Upper lobe of left lung (tissue), 6 donors: ENCODE measurements around the gene CD58. TPM values are rescaled to one million over a fixed set of nuclear protein-coding genes. Genes with fewer than 3 reads are reported as not detected.

Source experiments
- ATAC-seq, 2 donors: fragments of 200-7000 bp; cut with Tn5 transposase; one replicate each; pipeline ENCODE4 v1.9.1; 2022; ENCODE audit warnings: mild to moderate bottlenecking in 2 of 2, moderate library complexity in 2 of 2; ENCODE audit not compliant: low FRiP score in 2 of 2
- DNase-seq, 2 donors: peaks; one replicate each; pipeline ENCODE4 v3.0.0-alpha.2; 2019 to 2020
- H3K27ac ChIP-seq, 4 donors: fragments of 200-600 bp; sonication (generic); one replicate each; pipeline ENCODE4 v1.5.1; 2016 to 2019
- H3K27me3 ChIP-seq, 4 donors: fragments of 200-600 bp; sonication (generic); one replicate each; pipeline ENCODE4 v1.5.1; 2017 to 2019
- H3K36me3 ChIP-seq, 4 donors: fragments of 200-600 bp; sonication (generic); one replicate each; pipeline ENCODE4 v1.5.1; 2016 to 2019
- H3K4me1 ChIP-seq, 4 donors: fragments of 200-600 bp; sonication (generic); one replicate each; pipeline ENCODE4 v1.5.1; 2018 to 2019
- H3K4me3 ChIP-seq, 4 donors: fragments of 200-600 bp; sonication (generic); one replicate each; pipeline ENCODE4 v1.5.1; 2017 to 2019; ENCODE audit warnings: mild to moderate bottlenecking in 2 of 4, moderate library complexity in 1 of 4
- H3K9me3 ChIP-seq, 4 donors: fragments of 200-600 bp; sonication (generic); one replicate each; pipeline ENCODE4 v1.5.1; 2018 to 2019
- EP300 ChIP-seq, 4 donors: sonication (generic); formaldehyde crosslinking; IDR thresholded peaks; one replicate each; pipeline ENCODE4 v1.5.1; 2017; ENCODE audit warnings: antibody characterized with exemption in 4 of 4, control low read depth in 2 of 4
- POLR2A ChIP-seq, 4 donors: fragments of 450-650 bp; IDR thresholded peaks; one replicate each; pipeline ENCODE4 v1.5.1; 2016 to 2017; ENCODE audit warnings: antibody characterized with exemption in 4 of 4, mild to moderate bottlenecking in 2 of 4
- POLR2AphosphoS5 ChIP-seq, 2 donors: sonication (generic); formaldehyde crosslinking; IDR thresholded peaks; one replicate each; pipeline ENCODE4 v1.5.1; 2017; ENCODE audit warnings: antibody characterized with exemption in 2 of 2
- WGBS, 2 donors: methylation state at CpG; one replicate each; pipeline ENCODE4 v1.1.5; 2017 to 2018; 5-methylcytosine and 5-hydroxymethylcytosine counted together
- total RNA-seq, 6 donors: library from RNA; depleted of rRNA in 4 of 6; stranded (reverse); fragments of >200 nt in 4 of 6; gene quantifications; one replicate each; pipeline versions ENCODE4 v1.1.0 to v1.2.1, GENCODE V29; 2016 to 2021
- TF ChIP-seq, protein P1 (sequence below), 6 experiments: fragments of 450-650 bp in 4 of 6; fragments of 200-600 bp in 2 of 6; sonication (generic) in 2 of 6; IDR thresholded peaks; one replicate each; pipeline ENCODE4 v1.5.1; 2016 to 2019; ENCODE audit warnings: antibody characterized with exemption in 6 of 6
- donor health status: DM: no; HTN: no; CAD: no; lungs with moderate emphysema.
- donor health status: DM: no; HTN: yes; CAD: no; lungs with severe emphysema.

The CD58 gene
- total RNA-seq, 6 donors from 2014 or later, result 17.8 to 52.0 (median 32.4) TPM

DNA sequence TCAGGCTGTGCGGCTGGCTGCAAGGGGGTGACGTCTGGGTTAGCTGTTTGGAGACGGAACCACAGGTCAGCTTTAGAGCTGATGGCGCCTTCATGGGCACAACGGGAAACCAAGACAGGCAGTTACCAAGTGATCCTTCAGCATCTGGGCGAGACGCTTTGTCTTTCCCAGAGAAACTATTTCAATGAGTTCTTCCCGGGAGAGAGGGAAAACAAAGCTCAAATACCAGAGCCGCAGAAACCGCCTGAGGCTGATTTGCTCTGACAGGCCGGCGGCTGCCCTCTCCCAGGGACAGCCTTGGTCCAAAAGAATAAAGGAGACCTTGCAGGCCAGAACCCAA lies 76.5 kb downstream of the CD58 start:
- TF ChIP-seq EP300 (IDR thresholded peaks at IDR 0.05) (no peak), POLR2A (IDR thresholded peaks at IDR 0.05) (no peak), POLR2AphosphoS5 (IDR thresholded peaks at IDR 0.05) (no peak)
- TF ChIP-seq, protein P1, sequence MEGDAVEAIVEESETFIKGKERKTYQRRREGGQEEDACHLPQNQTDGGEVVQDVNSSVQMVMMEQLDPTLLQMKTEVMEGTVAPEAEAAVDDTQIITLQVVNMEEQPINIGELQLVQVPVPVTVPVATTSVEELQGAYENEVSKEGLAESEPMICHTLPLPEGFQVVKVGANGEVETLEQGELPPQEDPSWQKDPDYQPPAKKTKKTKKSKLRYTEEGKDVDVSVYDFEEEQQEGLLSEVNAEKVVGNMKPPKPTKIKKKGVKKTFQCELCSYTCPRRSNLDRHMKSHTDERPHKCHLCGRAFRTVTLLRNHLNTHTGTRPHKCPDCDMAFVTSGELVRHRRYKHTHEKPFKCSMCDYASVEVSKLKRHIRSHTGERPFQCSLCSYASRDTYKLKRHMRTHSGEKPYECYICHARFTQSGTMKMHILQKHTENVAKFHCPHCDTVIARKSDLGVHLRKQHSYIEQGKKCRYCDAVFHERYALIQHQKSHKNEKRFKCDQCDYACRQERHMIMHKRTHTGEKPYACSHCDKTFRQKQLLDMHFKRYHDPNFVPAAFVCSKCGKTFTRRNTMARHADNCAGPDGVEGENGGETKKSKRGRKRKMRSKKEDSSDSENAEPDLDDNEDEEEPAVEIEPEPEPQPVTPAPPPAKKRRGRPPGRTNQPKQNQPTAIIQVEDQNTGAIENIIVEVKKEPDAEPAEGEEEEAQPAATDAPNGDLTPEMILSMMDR (IDR thresholded peaks at IDR 0.05), result no peak
- Histone ChIP-seq H3K4me3 (no peak overlapping the region), H3K4me1 (peaks cover 21 to 46% (median 32%) of the 10 kb centered on the region in 4 donors), H3K27ac (no peak overlapping the region), H3K9me3 (no peaks in the 10 kb centered on the region), H3K27me3 (no peaks in the 10 kb centered on the region), H3K36me3 (no peaks in the 10 kb centered on the region)
- ATAC-seq (no peak), DNase-seq (no peak)
- 88 to 91% methylated on average over 12 of the region's 12 CpGs for WGBS, 2 donors

DNA sequence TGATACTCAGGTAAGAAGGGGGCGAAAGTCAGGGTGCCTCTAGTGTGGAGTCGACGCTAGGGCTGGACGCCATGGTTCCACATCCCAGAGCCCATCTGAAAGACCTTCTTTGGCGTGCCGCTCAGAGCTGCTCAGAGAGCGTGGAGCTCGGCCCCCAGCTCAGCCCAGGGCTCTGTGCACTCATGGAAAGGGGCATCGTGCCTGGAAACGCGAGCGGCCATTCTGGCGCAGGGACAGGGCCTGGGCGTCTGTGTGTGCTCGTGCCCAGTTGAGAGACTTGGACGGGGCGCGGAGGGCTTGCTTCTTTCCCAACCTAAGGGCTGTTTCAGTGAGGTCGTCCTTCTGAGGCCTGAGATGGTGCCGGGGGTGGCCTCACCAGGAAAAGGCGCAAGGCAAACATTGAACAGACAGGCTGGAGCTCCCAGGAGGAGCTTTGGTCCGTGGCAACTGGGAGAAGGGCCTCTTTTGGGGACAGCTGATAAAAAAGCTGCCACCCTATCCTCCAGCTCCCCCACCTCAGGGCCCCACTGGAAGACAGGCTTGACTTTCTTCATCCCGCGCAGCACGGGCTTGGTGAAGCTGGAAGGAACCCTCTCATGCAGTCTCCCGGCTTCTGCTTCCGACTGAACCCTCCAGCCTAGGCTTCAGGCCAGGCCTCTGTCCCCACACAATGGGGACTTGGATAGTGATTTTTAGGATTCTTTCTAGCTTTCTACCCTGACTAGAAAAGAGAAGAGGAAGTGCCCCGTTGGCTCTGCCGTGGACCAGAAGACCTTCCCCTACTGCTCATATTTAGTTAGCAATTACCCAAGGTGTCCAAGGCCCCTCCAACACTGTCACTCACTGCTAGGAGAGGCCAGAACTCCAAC lies 77.1 kb downstream of the CD58 start:
- H3K27me3 ChIP-seq, result no peaks in the 10 kb centered on the region
- no peak overlapping the region for H3K4me3 ChIP-seq
- H3K9me3 ChIP-seq, result no peaks in the 10 kb centered on the region
- WGBS, 2 donors, result 92 to 96% methylated on average over 14 to 29 of the region's 29 CpGs
- DNase-seq (peak in 1 of 2 donors; percentile 57), ATAC-seq (no peak)
- TF ChIP-seq POLR2AphosphoS5 (IDR thresholded peaks at IDR 0.05), result no peak
- TF ChIP-seq, protein P1 (IDR thresholded peaks at IDR 0.05), result no peak
- H3K36me3 ChIP-seq, result no peaks in the 10 kb centered on the region
- H3K27ac ChIP-seq, result no peak overlapping the region
- peaks cover 25 to 47% (median 30%) of the 10 kb centered on the region in 4 donors for H3K4me1 ChIP-seq

DNA sequence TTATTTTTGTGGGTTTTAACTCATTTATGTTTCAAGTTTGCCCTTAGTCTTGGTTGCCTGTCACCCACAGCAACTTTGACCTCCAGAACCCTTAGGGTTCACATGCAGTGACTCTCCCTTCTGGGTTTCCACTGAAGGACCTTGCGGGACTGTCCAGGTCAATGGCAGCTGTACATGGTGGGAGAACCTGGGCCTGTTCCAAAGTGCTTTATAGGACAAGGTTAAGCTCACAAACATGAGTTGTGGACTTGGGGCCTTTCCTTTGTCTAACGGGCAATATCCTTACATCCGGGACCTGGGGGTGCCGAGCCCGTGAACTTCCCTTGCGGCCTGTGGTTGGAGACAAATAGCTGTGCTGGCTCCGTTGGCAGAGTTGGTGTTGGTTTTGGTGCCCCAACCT lies 77.8 kb downstream of the CD58 start:
- WGBS, 2 donors, result 99 to 100% methylated on average over 2 to 7 of the region's 7 CpGs
- no peak for ATAC-seq
- no peaks in the 10 kb centered on the region for H3K36me3 ChIP-seq

DNA sequence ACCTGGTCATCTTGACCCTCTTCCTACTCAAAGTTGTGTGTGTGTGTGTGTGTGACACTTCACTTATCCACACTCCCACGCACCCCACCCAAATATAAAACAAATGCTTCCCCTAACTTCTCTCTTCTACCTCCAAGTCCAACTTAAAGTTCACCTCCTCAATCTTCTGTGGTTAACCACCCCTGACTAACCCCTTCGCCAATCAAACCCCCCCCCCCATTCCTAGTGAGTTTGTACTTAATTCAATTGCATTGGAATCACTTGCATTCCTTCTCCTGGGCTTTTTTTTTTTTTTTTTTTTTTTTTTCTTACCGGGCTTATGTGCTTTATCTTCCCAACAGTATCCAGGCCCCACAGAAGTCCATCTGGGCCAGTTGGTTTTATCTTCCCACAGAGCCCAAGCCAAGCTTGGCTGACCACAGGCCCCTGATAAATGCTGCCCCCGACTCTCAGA lies 78.4 kb downstream of the CD58 start:
- DNase-seq, result no peak
- no peak for ATAC-seq
- Histone ChIP-seq H3K4me1 (peaks cover 21 to 35% (median 27%) of the 10 kb centered on the region in 4 donors), H3K9me3 (no peaks in the 10 kb centered on the region), H3K27ac (no peak overlapping the region), H3K4me3 (no peak overlapping the region), H3K27me3 (no peaks in the 10 kb centered on the region), H3K36me3 (no peaks in the 10 kb centered on the region)
- TF ChIP-seq, protein P1 (IDR thresholded peaks at IDR 0.05), result no peak
- no peak for TF ChIP-seq EP300 (IDR thresholded peaks at IDR 0.05)
- 67 to 81% methylated on average over 4 of the region's 4 CpGs for WGBS, 2 donors

More for the DNA sequence above, 77.8 kb downstream of the CD58 start:
- Histone ChIP-seq H3K4me3 (no peak overlapping the region), H3K27me3 (no peaks in the 10 kb centered on the region), H3K9me3 (no peaks in the 10 kb centered on the region), H3K4me1 (peaks cover 23 to 42% (median 28%) of the 10 kb centered on the region in 4 donors), H3K27ac (no peak overlapping the region)
- no peak for DNase-seq
- TF ChIP-seq EP300 (IDR thresholded peaks at IDR 0.05) (no peak), POLR2AphosphoS5 (IDR thresholded peaks at IDR 0.05) (no peak), POLR2A (IDR thresholded peaks at IDR 0.05) (no peak)
- TF ChIP-seq, protein P1 (IDR thresholded peaks at IDR 0.05), result no peak
